Stimulated activated effector memory CD8-positive, alpha-beta T cell treated with anti-CD3 and anti-CD28 coated beads, Interleukin-12 subunit alpha, Interleukin-12 subunit beta, amount 100 ng/mL, for 72 hours (primary cell): ENCODE measurements around the gene PRUNE1.
A peak's percentile ranks its signal among the peaks of the same experiment; 100 is the strongest.

ENCODE experiments used
- ATAC-seq: fragments of 150-1000 bp; cut with Tn5 transposase; 2 replicates; pipeline ENCODE4 v1.10.0; 2021
- DNase-seq, 2 donors: peaks; one replicate each; pipeline ENCODE4 v3.0.0; 2021 to 2022; ENCODE audit warnings: low spot score in 2 of 2
- H3K27ac Mint-ChIP-seq: one replicate; pipeline ENCODE4 v1.8.0; 2022; ENCODE audit warnings: mild to moderate bottlenecking, mixed read lengths
- H3K36me3 Mint-ChIP-seq: one replicate; pipeline ENCODE4 v1.8.0; 2022; ENCODE audit warnings: mild to moderate bottlenecking, mixed read lengths
- H3K4me1 Mint-ChIP-seq: one replicate; pipeline ENCODE4 v1.8.0; 2022; ENCODE audit warnings: mixed read lengths
- H3K4me3 Mint-ChIP-seq: one replicate; pipeline ENCODE4 v1.8.0; 2022; ENCODE audit warnings: mild to moderate bottlenecking, mixed read lengths
- H3K9me3 Mint-ChIP-seq: one replicate; pipeline ENCODE4 v1.8.0; 2022; ENCODE audit warnings: mixed read lengths

Gene PRUNE1

GRCh38 chr1:151009674-151010345 is 1.6 kb downstream of the PRUNE1 start:
- Mint-ChIP-seq H3K9me3 (no peaks in the 10 kb centered on the region), H3K36me3 (peaks cover 12% of the 10 kb centered on the region), H3K4me3 (peak overlapping the region; percentile 99), H3K27ac (peak overlapping the region; percentile 95), H3K4me1 (peaks cover 44% of the 10 kb centered on the region)
- DNase-seq: no peak
- ATAC-seq: no peak

- no peak for DNase-seq
Measured at GRCh38 chr1:151010346-151010726, 2.1 kb downstream of the PRUNE1 start.

GRCh38 chr1:151011154-151011850 is 3.1 kb downstream of the PRUNE1 start:
- H3K27ac Mint-ChIP-seq: no peak overlapping the region
- H3K4me1 Mint-ChIP-seq: peaks cover 33% of the 10 kb centered on the region
- H3K4me3 Mint-ChIP-seq: no peak overlapping the region

More at GRCh38 chr1:151010346-151010726, 2.1 kb downstream of the PRUNE1 start:
- Mint-ChIP-seq H3K27ac (no peak overlapping the region), H3K36me3 (peaks cover 12% of the 10 kb centered on the region), H3K4me3 (no peak overlapping the region), H3K4me1 (peaks cover 42% of the 10 kb centered on the region), H3K9me3 (no peaks in the 10 kb centered on the region)
- ATAC-seq: no peak

GRCh38 chr1:151012684-151013471 is 4.6 kb downstream of the PRUNE1 start:
- Mint-ChIP-seq H3K4me1 (peaks cover 18% of the 10 kb centered on the region), H3K9me3 (no peaks in the 10 kb centered on the region), H3K27ac (peak overlapping the region; percentile 58)

More at GRCh38 chr1:151011154-151011850, 3.1 kb downstream of the PRUNE1 start:
- DNase-seq (no peak), ATAC-seq (no peak)
- Mint-ChIP-seq H3K9me3 (no peaks in the 10 kb centered on the region), H3K36me3 (peaks cover 12% of the 10 kb centered on the region)

GRCh38 chr1:151013518-151013917 is 5.3 kb downstream of the PRUNE1 start:
- DNase-seq (no peak), ATAC-seq (no peak)
- Mint-ChIP-seq H3K36me3 (peaks cover 14% of the 10 kb centered on the region), H3K4me1 (peaks cover 11% of the 10 kb centered on the region), H3K4me3 (no peak overlapping the region), H3K9me3 (no peaks in the 10 kb centered on the region), H3K27ac (peak overlapping the region; percentile 58)

More at GRCh38 chr1:151012684-151013471, 4.6 kb downstream of the PRUNE1 start:
- Mint-ChIP-seq H3K4me3 (no peak overlapping the region), H3K36me3 (peaks cover 12% of the 10 kb centered on the region)
- no peak for DNase-seq
- ATAC-seq: no peak

GRCh38 chr1:151024540-151025146 is 16.4 kb downstream of the PRUNE1 start:
- peak; percentile 98 for ATAC-seq
- H3K27ac Mint-ChIP-seq: peak overlapping the region; percentile 85
- H3K36me3 Mint-ChIP-seq: peaks cover 89% of the 10 kb centered on the region

GRCh38 chr1:151026460-151026859 is 18.2 kb downstream of the PRUNE1 start:
- Mint-ChIP-seq H3K36me3 (peaks cover 95% of the 10 kb centered on the region), H3K27ac (no peak overlapping the region), H3K4me3 (no peak overlapping the region), H3K9me3 (no peaks in the 10 kb centered on the region), H3K4me1 (peaks cover 7% of the 10 kb centered on the region)
- DNase-seq: no peak
- no peak for ATAC-seq

More at GRCh38 chr1:151024540-151025146, 16.4 kb downstream of the PRUNE1 start:
- H3K9me3 Mint-ChIP-seq: no peaks in the 10 kb centered on the region
- H3K4me1 Mint-ChIP-seq: peaks cover 7% of the 10 kb centered on the region
- peak; percentile 72 to 89 for DNase-seq
- peak overlapping the region; percentile 19 for H3K4me3 Mint-ChIP-seq

- H3K36me3 Mint-ChIP-seq: peaks cover 73% of the 10 kb centered on the region
- no peaks in the 10 kb centered on the region for H3K9me3 Mint-ChIP-seq
- H3K4me1 Mint-ChIP-seq: peaks cover 7% of the 10 kb centered on the region
- no peak overlapping the region for H3K4me3 Mint-ChIP-seq
- no peak for DNase-seq
- ATAC-seq: no peak
- no peak overlapping the region for H3K27ac Mint-ChIP-seq
Measured at GRCh38 chr1:151032164-151032563, 23.9 kb downstream of the PRUNE1 start.

GRCh38 chr1:151035167-151035566 is 26.9 kb downstream of the PRUNE1 start:
- H3K4me1 Mint-ChIP-seq: peaks cover 7% of the 10 kb centered on the region
- H3K36me3 Mint-ChIP-seq: peaks cover 45% of the 10 kb centered on the region
- H3K9me3 Mint-ChIP-seq: no peaks in the 10 kb centered on the region
- DNase-seq (no peak), ATAC-seq (no peak)
- H3K27ac Mint-ChIP-seq: peak overlapping the region; percentile 21
- no peak overlapping the region for H3K4me3 Mint-ChIP-seq

- Mint-ChIP-seq H3K4me3 (no peak within 1 kb of the TSS), H3K4me1 (peaks cover 7% of the 10 kb centered on the region), H3K27ac (peak within 1 kb of the TSS; percentile 21), H3K36me3 (peaks cover 33% of the 10 kb centered on the region), H3K9me3 (no peaks in the 10 kb centered on the region)
- no peak for ATAC-seq
- DNase-seq: no peak
Measured at GRCh38 chr1:151036356-151036755, 28.1 kb downstream of the PRUNE1 start, which contains the start of gene BNIPL. Gene BNIPL, plus strand, starts transcription at chr1:151036586. Its CDS starts 140 bp downstream, at chr1:151036726.

- Mint-ChIP-seq H3K9me3 (no peaks in the 10 kb centered on the region), H3K27ac (no peak overlapping the region), H3K4me1 (peaks cover 7% of the 10 kb centered on the region), H3K36me3 (peaks cover 29% of the 10 kb centered on the region), H3K4me3 (no peak overlapping the region)
- ATAC-seq (no peak), DNase-seq (no peak)
Measured at GRCh38 chr1:151037032-151037431, 28.8 kb downstream of the PRUNE1 start.

GRCh38 chr1:151039521-151039920 is 31.3 kb downstream of the PRUNE1 start:
- ATAC-seq (no peak), DNase-seq (no peak)
- Mint-ChIP-seq H3K4me3 (no peak overlapping the region), H3K36me3 (peaks cover 10% of the 10 kb centered on the region), H3K27ac (no peak overlapping the region), H3K4me1 (peaks cover 21% of the 10 kb centered on the region), H3K9me3 (no peaks in the 10 kb centered on the region)

GRCh38 chr1:151043163-151043562 is 34.9 kb downstream of the PRUNE1 start:
- peak; percentile 17 for ATAC-seq
- DNase-seq: no peak
- Mint-ChIP-seq H3K4me1 (peaks cover 35% of the 10 kb centered on the region), H3K4me3 (no peak overlapping the region), H3K36me3 (peaks cover 11% of the 10 kb centered on the region), H3K9me3 (no peaks in the 10 kb centered on the region), H3K27ac (peak overlapping the region; percentile 61)

- ATAC-seq: peak; percentile 81
- Mint-ChIP-seq H3K4me1 (peaks cover 53% of the 10 kb centered on the region), H3K9me3 (no peaks in the 10 kb centered on the region), H3K4me3 (peak within 1 kb of the TSS; percentile 91), H3K36me3 (peaks cover 38% of the 10 kb centered on the region), H3K27ac (peak within 1 kb of the TSS; percentile 93)
- DNase-seq: peak; percentile 40 to 73
Measured at GRCh38 chr1:151047591-151047924, 39.3 kb downstream of the PRUNE1 start, which contains the start of gene C1orf56. Gene C1orf56, plus strand, starts transcription at chr1:151047751. Its CDS starts 97 bp downstream, at chr1:151047848.
